ENCODE measurements around the gene DDAH2.
A peak's percentile ranks its signal among the peaks of the same experiment; 100 is the strongest.

The DDAH2 gene

GRCh38 chr6:31687321-31687720 lies 41.8 kb downstream of the DDAH2 start:
- no peak for FAIRE-seq

GRCh38 chr6:31686483-31686882 lies 42.6 kb downstream of the DDAH2 start:
- no peak for FAIRE-seq

- FAIRE-seq = no peak
Measured at GRCh38 chr6:31683591-31683990, 45.5 kb downstream of the DDAH2 start.

- FAIRE-seq = no peak
Measured at GRCh38 chr6:31681135-31681671, 47.9 kb downstream of the DDAH2 start.

GRCh38 chr6:31680226-31681134 lies 48.6 kb downstream of the DDAH2 start, which contains the start of gene LY6G5C:
Gene LY6G5C, minus strand, starts transcription at chr6:31681067. Its CDS starts 694 bp downstream, at chr6:31680373.
- FAIRE-seq = peak; percentile 64

GRCh38 chr6:31677955-31678354 lies 51.1 kb downstream of the DDAH2 start:
- no peak for FAIRE-seq

All from islet of Langerhans (tissue), 1 donor.